Measurements from ENCODE around the gene C1QTNF9.
"Not testable (repeated sequence)": the region's sequence is repeated elsewhere in the genome, so short reads cannot be mapped to it uniquely, and the experiment has no call there.

The C1QTNF9 gene, protein sequence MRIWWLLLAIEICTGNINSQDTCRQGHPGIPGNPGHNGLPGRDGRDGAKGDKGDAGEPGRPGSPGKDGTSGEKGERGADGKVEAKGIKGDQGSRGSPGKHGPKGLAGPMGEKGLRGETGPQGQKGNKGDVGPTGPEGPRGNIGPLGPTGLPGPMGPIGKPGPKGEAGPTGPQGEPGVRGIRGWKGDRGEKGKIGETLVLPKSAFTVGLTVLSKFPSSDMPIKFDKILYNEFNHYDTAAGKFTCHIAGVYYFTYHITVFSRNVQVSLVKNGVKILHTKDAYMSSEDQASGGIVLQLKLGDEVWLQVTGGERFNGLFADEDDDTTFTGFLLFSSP

DNA sequence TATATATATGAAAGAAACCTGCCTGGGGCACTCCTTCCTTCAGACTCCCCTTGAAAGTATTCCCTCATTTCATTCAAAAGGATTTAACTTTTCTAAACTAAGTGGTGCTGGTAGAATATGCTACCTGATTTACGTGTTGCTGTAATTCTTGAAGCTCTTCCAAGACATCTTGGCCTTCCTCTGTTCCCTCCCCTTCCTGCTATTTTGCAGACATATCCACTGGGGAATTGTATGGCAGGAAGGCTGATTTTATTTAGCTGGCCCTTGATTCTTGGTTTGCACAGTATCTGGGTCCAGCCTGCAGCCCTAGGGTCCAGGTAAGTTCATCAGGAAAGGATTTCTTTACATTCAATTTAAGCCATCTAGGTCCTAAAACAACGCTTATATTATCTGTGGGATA, at the start of gene C1QTNF9:
TSS of gene C1QTNF9 (plus strand) at position 281 of the 400 bp plus-strand sequence. CDS start 6,424 bp downstream, outside the sequence.
- H3K4me3 ChIP-seq (ENCODE audit: low read length), result not testable (repeated sequence)

DNA sequence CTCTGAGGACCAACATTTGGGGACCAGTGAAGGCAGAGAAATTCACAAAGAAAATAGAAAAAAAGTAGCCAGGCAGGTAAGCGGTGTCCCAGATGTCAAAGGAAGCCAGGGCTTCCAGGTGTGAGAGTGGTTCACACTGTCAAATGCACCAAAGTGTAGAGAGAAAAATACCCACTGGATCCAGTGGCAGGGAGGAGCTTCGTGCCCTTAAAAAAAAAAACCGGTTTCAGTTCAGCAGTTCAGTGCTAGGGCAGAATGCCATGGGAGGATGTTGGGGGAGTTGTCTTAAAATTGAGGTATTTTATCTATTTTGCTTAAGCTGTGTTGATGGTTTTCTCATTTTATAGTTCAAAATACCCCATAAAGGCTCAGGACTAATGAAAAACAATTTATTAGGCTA, 47.8 kb upstream of the C1QTNF9 start:
- no peak for TF ChIP-seq ZNF274 (IDR thresholded peaks at IDR 0.05; ENCODE audit: low read depth, low read length)
- H3K4me3 ChIP-seq (ENCODE audit: low read length), result no peak overlapping the region

- no peak overlapping the region for H3K4me3 ChIP-seq (ENCODE audit: low read length)
- TF ChIP-seq ZNF274 (IDR thresholded peaks at IDR 0.05; ENCODE audit: low read depth, low read length), result no peak
Measured at GRCh38 chr13:24263632-24264031, 45.7 kb upstream of the C1QTNF9 start.

GRCh38 chr13:24264976-24265375, 44.4 kb upstream of the C1QTNF9 start:
- H3K4me3 ChIP-seq (ENCODE audit: low read length), result no peak overlapping the region
- no peak for TF ChIP-seq ZNF274 (IDR thresholded peaks at IDR 0.05; ENCODE audit: low read depth, low read length)

GRCh38 chr13:24265453-24265852, 43.9 kb upstream of the C1QTNF9 start:
- no peak for TF ChIP-seq ZNF274 (IDR thresholded peaks at IDR 0.05; ENCODE audit: low read depth, low read length)
- H3K4me3 ChIP-seq (ENCODE audit: low read length), result no peak overlapping the region

- no peak for TF ChIP-seq ZNF274 (IDR thresholded peaks at IDR 0.05; ENCODE audit: low read depth, low read length)
- peak overlapping the region; percentile 30; the same call in 1 of the 2 replicates for H3K4me3 ChIP-seq (ENCODE audit: low read length)
Measured at GRCh38 chr13:24267274-24267673, 42.1 kb upstream of the C1QTNF9 start.

DNA sequence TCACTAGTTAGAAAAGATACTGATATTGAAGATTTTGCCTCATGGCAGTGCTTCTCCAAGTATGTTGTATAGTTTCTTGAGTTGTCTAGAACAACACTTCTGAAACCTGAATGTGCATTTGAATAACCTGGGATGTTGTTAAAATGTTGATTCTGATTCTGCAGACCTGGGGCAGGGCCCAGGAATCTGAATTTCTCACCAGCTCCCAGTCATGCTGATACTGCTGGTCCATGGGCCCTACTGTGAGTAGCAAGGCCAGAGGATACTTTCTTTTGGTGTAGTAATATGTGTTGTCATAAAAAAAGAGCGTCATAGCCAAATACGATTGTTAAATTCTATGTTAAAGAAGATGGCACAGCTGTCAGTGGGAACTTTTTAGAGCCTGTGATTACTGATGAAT, 41.6 kb upstream of the C1QTNF9 start:
- no peak overlapping the region for H3K4me3 ChIP-seq (ENCODE audit: low read length)
- no peak for TF ChIP-seq ZNF274 (IDR thresholded peaks at IDR 0.05; ENCODE audit: low read depth, low read length)

GRCh38 chr13:24269821-24270220, 39.6 kb upstream of the C1QTNF9 start:
- no peak for TF ChIP-seq ZNF274 (IDR thresholded peaks at IDR 0.05; ENCODE audit: low read depth, low read length)
- no peak overlapping the region for H3K4me3 ChIP-seq (ENCODE audit: low read length)

GRCh38 chr13:24270639-24271141, 38.7 kb upstream of the C1QTNF9 start:
- peak overlapping the region; percentile 52 for H3K4me3 ChIP-seq (ENCODE audit: low read length)
- TF ChIP-seq ZNF274 (IDR thresholded peaks at IDR 0.05; ENCODE audit: low read depth, low read length), result no peak

- TF ChIP-seq ZNF274 (IDR thresholded peaks at IDR 0.05; ENCODE audit: low read depth, low read length), result no peak
- peak overlapping the region; percentile 59 for H3K4me3 ChIP-seq (ENCODE audit: low read length)
Measured at GRCh38 chr13:24271231-24271600, 38.2 kb upstream of the C1QTNF9 start.

GRCh38 chr13:24271601-24272451, 37.6 kb upstream of the C1QTNF9 start:
- no peak for TF ChIP-seq ZNF274 (IDR thresholded peaks at IDR 0.05; ENCODE audit: low read depth, low read length)

GRCh38 chr13:24272452-24273161, 36.8 kb upstream of the C1QTNF9 start:
- peak overlapping the region; percentile 59; the same call in 1 of the 2 replicates for H3K4me3 ChIP-seq (ENCODE audit: low read length)
- TF ChIP-seq ZNF274 (IDR thresholded peaks at IDR 0.05; ENCODE audit: low read depth, low read length), result no peak

More at GRCh38 chr13:24271601-24272451, 37.6 kb upstream of the C1QTNF9 start:
- H3K4me3 ChIP-seq (ENCODE audit: low read length), result peak overlapping the region; percentile 59

DNA sequence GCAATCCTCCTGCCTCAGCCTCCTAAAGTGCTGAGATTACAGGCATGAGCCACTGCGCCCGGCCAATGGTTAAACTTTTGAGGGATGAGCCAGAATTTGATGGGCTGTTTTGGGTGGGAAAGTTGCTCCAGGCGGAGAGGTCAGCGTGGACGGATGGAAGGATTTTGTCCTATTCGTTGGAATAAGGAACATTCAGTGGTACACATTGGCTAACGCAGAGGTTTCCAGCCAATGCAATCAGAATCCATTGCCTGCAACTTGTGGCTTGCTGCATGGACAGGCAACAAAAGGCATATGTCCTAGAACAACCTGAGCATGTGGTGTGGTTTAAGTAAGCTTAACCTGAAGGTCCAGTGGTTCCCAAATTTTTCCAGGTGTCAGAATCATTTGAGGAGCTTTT, 35.5 kb upstream of the C1QTNF9 start:
- TF ChIP-seq ZNF274 (IDR thresholded peaks at IDR 0.05; ENCODE audit: low read depth, low read length), result no peak
- H3K4me3 ChIP-seq (ENCODE audit: low read length), result no peak overlapping the region; the same call in 1 of the 2 replicates

GRCh38 chr13:24274452-24275021, 34.8 kb upstream of the C1QTNF9 start:
- no peak for TF ChIP-seq ZNF274 (IDR thresholded peaks at IDR 0.05; ENCODE audit: low read depth, low read length)
- no peak overlapping the region; the same call in 1 of the 2 replicates for H3K4me3 ChIP-seq (ENCODE audit: low read length)
